CD4-positive, alpha-beta T cell treated with Interleukin-21 for 1 hour (primary cell): ENCODE results near the gene DDX17.

Experiments used
- DNase-seq: peaks from one replicate; pipeline ENCODE4 v3.0.0-alpha.2; 2020

DDX17 gene

GRCh38 chr22:38464992-38465672 lies 41.0 kb downstream of the DDX17 start:
- DNase-seq, result no peak

GRCh38 chr22:38462960-38463784 lies 42.9 kb downstream of the DDX17 start:
- no peak for DNase-seq

GRCh38 chr22:38461414-38462081 lies 44.6 kb downstream of the DDX17 start:
- DNase-seq, result peak; percentile 51

GRCh38 chr22:38461057-38461413 lies 45.1 kb downstream of the DDX17 start:
- DNase-seq, result no peak

- DNase-seq, result no peak
Measured at GRCh38 chr22:38460426-38460840, 45.7 kb downstream of the DDX17 start.

GRCh38 chr22:38456841-38457699 lies 49.0 kb downstream of the DDX17 start:
- DNase-seq, result no peak

- no peak for DNase-seq
Measured at GRCh38 chr22:38456272-38456835, 49.8 kb downstream of the DDX17 start.

GRCh38 chr22:38455530-38456271 lies 50.4 kb downstream of the DDX17 start:
- DNase-seq, result no peak

GRCh38 chr22:38455076-38455529 lies 51.0 kb downstream of the DDX17 start, which contains the start of gene KCNJ4:
Gene KCNJ4, minus strand, starts transcription at chr22:38455199. Its CDS starts 27,067 bp downstream, at chr22:38428132.
- no peak for DNase-seq

GRCh38 chr22:38454353-38455075 lies 51.6 kb downstream of the DDX17 start:
- DNase-seq, result no peak

GRCh38 chr22:38453996-38454352 lies 52.1 kb downstream of the DDX17 start:
- DNase-seq, result no peak

- DNase-seq, result no peak
Measured at GRCh38 chr22:38453066-38453672, 52.9 kb downstream of the DDX17 start.

- no peak for DNase-seq
Measured at GRCh38 chr22:38452373-38453065, 53.6 kb downstream of the DDX17 start.

- no peak for DNase-seq
Measured at GRCh38 chr22:38451864-38452263, 54.2 kb downstream of the DDX17 start.

GRCh38 chr22:38451404-38451803 lies 54.7 kb downstream of the DDX17 start:
- DNase-seq, result no peak

- DNase-seq, result no peak
Measured at GRCh38 chr22:38450234-38450797, 55.8 kb downstream of the DDX17 start.

GRCh38 chr22:38449776-38450175 lies 56.3 kb downstream of the DDX17 start:
- DNase-seq, result no peak

- no peak for DNase-seq
Measured at GRCh38 chr22:38448945-38449745, 57.0 kb downstream of the DDX17 start.
